ENCODE data around the gene NEK8. TPM values are rescaled to one million over a fixed set of nuclear protein-coding genes. Genes with fewer than 3 reads are reported as not detected.
"Not testable (repeated sequence)": the region's sequence is repeated elsewhere in the genome, so short reads cannot be mapped to it uniquely, and the experiment has no call there.

The NEK8 gene
- total RNA-seq, 1 donor from 2014 or later = 4.2 TPM

DNA sequence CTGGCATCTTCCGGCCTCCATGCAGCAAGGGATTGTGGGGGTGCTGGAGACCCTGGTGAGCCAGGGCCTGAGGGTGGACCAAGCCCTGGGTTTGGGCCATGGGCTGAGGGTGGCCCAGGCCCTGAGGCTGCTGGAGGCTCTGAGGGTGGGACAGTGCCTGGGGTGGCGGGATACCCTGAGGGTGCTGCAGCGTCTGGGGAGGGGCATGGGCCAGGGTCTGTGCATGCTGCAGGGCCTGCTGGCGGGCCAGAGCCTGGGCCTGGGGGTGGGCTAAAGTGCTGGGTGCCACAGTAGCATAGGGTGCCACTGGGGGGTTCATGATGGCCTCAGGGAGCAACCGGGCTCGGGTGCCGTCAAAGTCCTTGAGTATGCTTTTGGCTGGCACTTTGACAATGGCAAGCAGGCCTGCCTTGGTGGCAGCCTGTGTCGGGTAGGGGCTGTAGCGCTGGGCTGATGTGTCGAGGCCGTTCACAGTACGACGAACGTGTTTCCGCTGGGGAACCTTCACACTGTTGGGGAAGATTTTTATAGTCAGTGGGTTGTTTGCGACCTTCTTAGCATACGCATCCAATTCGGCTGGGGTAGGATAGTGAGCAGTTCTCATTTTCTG is 30.8 kb downstream of the NEK8 start:
- H3K4me1 Mint-ChIP-seq (ENCODE audit: low read depth) = peaks cover 7% of the 10 kb centered on the region
- H3K27ac Mint-ChIP-seq = no peak overlapping the region
- no peak overlapping the region for H3K4me3 Mint-ChIP-seq (ENCODE audit: low read depth)
- intact Hi-C loops (cut with micrococcal nuclease) = no loop called here
- DNase-seq (ENCODE audit: low spot score) = no peak
- H3K27me3 Mint-ChIP-seq (ENCODE audit: low read depth) = no peaks in the 10 kb centered on the region
- H3K9me3 Mint-ChIP-seq = no peaks in the 10 kb centered on the region
- peaks cover 42% of the 10 kb centered on the region for H3K36me3 Mint-ChIP-seq (ENCODE audit: low read depth)

DNA sequence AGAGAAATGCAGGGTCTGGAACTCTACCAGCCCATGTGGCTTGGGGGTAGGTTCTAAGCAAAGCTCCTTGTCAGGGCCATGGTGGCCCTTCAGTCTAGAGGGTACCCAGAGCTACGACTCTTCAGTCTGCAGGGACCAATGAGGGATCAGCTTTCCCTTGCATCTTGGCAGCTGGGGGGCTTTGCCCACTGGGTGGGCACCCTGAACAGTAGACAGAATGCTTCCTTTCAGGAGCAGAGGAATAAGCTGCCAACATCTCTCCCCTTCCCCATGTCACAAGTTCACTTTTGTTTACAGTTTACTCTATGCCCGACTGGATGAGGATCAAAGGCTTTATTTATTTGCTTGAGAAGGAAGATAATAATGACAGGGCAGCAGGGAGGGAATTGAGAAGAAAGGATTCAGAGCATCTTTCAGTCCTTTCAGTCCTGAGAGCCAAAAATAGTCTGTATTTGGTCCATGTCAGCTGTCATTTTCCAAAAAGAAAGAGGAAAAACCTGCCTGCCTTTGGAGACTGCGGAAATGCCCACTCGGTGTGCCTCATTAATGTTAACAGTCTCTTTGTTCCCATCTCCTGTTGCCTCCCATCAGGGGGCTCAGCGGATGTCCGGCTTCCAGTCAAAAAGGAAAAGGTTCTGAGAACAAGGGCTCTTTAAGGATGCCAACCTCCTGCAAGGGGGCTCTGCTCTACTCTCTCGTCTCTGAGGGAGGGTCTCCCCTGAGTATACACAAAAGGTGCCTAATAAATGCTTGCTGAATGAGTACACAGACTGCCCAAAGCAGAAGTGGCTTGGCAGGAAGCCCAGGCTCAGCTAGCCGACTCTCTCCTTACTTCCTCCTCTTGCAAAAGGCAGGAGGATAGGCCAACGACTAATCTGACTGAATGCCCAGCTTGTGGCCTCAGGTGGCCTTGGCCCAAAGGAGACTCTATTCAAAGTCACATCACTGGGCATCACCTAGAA is 32.3 kb downstream of the NEK8 start:
- H3K4me1 Mint-ChIP-seq (ENCODE audit: low read depth) = peaks cover 11% of the 10 kb centered on the region
- H3K4me3 Mint-ChIP-seq (ENCODE audit: low read depth) = no peak overlapping the region
- H3K27me3 Mint-ChIP-seq (ENCODE audit: low read depth) = no peaks in the 10 kb centered on the region
- no peaks in the 10 kb centered on the region for H3K9me3 Mint-ChIP-seq
- no peak overlapping the region for H3K27ac Mint-ChIP-seq
- intact Hi-C loops (cut with micrococcal nuclease) = loop anchor here (5.0 kb wide), 2 partner anchors 51 to 81 kb away; partner anchors contain the start of gene FAM222B
- no peak for DNase-seq (ENCODE audit: low spot score)
- peaks cover 48% of the 10 kb centered on the region for H3K36me3 Mint-ChIP-seq (ENCODE audit: low read depth)

DNA sequence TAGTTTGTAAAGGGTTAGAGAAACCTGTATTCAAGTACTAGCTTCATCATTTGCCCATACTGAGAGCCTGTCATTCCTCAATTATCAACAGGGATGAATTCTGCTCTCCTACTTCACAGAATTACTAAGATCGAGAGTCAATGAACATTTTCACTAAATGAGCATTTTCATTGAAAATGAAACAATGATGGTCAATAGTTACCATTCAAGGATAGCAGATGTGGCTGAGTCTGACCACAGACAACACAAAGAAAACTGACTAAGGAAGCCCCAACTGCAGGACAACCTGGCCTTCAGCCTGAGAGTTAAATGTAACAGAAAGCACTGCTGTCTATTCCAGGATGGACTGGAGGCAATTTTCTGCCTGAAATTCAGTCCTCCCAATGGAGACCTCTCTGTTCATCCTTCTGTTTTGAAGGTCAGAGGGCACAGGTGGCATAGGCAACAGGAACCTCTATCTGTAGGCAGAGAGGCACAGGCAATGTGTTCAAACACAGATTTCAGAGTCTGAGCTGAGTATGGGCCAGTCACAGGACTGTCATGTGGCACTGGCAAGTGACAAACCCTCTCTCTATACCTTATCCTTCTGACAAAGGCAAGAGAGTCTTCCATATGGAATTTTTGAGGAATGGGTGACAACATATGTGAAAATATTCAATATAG is 34.7 kb downstream of the NEK8 start:
- DNase-seq (ENCODE audit: low spot score) = no peak
- Mint-ChIP-seq H3K4me1 (ENCODE audit: low read depth) (peaks cover 13% of the 10 kb centered on the region), H3K4me3 (ENCODE audit: low read depth) (no peak overlapping the region), H3K27ac (peak overlapping the region; percentile 24), H3K27me3 (ENCODE audit: low read depth) (no peaks in the 10 kb centered on the region), H3K36me3 (ENCODE audit: low read depth) (peaks cover 37% of the 10 kb centered on the region), H3K9me3 (no peaks in the 10 kb centered on the region)
- intact Hi-C loops (cut with micrococcal nuclease) = loop anchor here (1.0 to 5.0 kb wide), 4 partner anchors 49 to 153 kb away; partner anchors contain the start of genes DHRS13 and FAM222B

DNA sequence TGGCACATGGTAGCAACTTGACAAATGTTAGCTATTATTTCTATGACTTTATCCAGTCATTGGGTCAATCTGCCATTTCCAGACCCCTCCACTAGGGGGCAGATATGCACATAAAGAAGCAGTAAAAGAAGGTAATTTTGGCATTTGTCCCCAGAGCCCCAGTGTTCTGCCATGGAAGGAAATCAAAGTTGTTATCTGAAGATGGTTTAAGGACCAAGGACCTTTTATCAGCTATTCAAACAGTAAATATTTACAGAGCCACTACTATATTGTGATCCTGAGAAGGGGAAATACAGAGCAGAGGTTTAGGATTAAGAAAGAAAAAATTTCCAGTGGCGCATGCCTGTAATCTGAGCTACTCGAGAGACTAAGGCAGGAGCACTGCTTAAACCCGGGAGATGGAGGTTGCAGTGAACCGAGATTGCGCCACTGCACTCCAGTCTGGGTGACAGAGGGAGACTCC is 35.2 kb downstream of the NEK8 start:
- no peak overlapping the region for H3K4me3 Mint-ChIP-seq (ENCODE audit: low read depth)

DNA sequence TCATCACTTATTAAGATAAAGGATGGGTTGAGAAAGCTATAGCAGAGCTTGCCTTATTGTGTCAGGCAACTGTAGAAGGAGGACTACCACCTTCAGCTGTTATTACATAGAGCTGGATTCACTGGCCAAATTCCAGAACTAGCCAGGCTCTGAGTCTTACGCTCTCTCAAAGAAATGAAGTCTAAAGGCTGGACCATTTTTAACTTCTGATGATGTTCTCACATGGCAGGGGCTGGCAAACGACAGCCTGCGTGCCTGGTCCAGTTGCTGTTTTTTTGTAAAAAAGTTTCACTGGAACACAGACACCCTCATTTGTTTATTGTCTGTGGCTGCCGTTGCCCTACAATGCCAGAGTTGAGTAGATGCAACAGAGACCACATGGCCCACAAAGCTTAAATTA is 36.5 kb downstream of the NEK8 start:
- no peaks in the 10 kb centered on the region for H3K27me3 Mint-ChIP-seq (ENCODE audit: low read depth)
- no peak overlapping the region for H3K4me3 Mint-ChIP-seq (ENCODE audit: low read depth)
- peaks cover 33% of the 10 kb centered on the region for H3K36me3 Mint-ChIP-seq (ENCODE audit: low read depth)
- no peak overlapping the region for H3K27ac Mint-ChIP-seq
- intact Hi-C loops (cut with micrococcal nuclease) = no loop called here
- peaks cover 13% of the 10 kb centered on the region for H3K4me1 Mint-ChIP-seq (ENCODE audit: low read depth)
- no peaks in the 10 kb centered on the region for H3K9me3 Mint-ChIP-seq
- no peak for DNase-seq (ENCODE audit: low spot score)

More for the DNA sequence above, 35.2 kb downstream of the NEK8 start:
- Mint-ChIP-seq H3K27me3 (ENCODE audit: low read depth) (no peaks in the 10 kb centered on the region), H3K36me3 (ENCODE audit: low read depth) (peaks cover 36% of the 10 kb centered on the region), H3K27ac (no peak overlapping the region), H3K9me3 (no peaks in the 10 kb centered on the region), H3K4me1 (ENCODE audit: low read depth) (peaks cover 13% of the 10 kb centered on the region)
- DNase-seq (ENCODE audit: low spot score) = peak; percentile 60
- intact Hi-C loops (cut with micrococcal nuclease) = loop anchor here (1.0 to 5.0 kb wide), 4 partner anchors 48 to 152 kb away; partner anchors contain the start of genes DHRS13 and FAM222B

DNA sequence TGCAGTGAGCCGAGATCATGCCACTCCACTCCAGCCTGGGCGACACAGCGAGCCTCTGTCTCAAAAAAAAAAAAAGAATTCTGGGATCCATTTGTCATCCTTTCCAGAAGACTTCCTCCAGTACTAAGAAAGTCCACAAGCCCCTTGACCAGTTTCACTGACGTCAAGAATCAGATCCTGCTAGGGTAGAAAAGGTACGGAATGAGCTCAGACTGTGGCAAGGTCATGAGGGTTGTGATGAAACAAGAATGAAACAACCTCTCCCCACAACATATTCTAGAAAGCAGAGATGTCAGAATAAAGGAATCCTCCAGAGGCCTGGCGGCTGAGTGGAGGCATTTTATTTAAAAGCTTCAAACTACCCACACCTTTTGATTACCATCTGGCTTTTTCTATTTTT is 45.1 kb downstream of the NEK8 start:
- DNase-seq (ENCODE audit: low spot score) = no peak
- intact Hi-C loops (cut with micrococcal nuclease) = no loop called here
- Mint-ChIP-seq H3K36me3 (ENCODE audit: low read depth) (peaks cover 12% of the 10 kb centered on the region), H3K27ac (no peak overlapping the region), H3K9me3 (no peaks in the 10 kb centered on the region), H3K4me3 (ENCODE audit: low read depth) (no peak overlapping the region), H3K4me1 (ENCODE audit: low read depth) (peaks cover 17% of the 10 kb centered on the region), H3K27me3 (ENCODE audit: low read depth) (no peaks in the 10 kb centered on the region)

GRCh38 chr17:28774206-28774605 is 45.6 kb downstream of the NEK8 start:
- peaks cover 17% of the 10 kb centered on the region for H3K36me3 Mint-ChIP-seq (ENCODE audit: low read depth)
- intact Hi-C loops (cut with micrococcal nuclease) = no loop called here
- DNase-seq (ENCODE audit: low spot score) = no peak
- no peaks in the 10 kb centered on the region for H3K9me3 Mint-ChIP-seq
- no peaks in the 10 kb centered on the region for H3K27me3 Mint-ChIP-seq (ENCODE audit: low read depth)
- H3K4me1 Mint-ChIP-seq (ENCODE audit: low read depth) = peaks cover 21% of the 10 kb centered on the region
- H3K4me3 Mint-ChIP-seq (ENCODE audit: low read depth) = no peak overlapping the region
- no peak overlapping the region for H3K27ac Mint-ChIP-seq

DNA sequence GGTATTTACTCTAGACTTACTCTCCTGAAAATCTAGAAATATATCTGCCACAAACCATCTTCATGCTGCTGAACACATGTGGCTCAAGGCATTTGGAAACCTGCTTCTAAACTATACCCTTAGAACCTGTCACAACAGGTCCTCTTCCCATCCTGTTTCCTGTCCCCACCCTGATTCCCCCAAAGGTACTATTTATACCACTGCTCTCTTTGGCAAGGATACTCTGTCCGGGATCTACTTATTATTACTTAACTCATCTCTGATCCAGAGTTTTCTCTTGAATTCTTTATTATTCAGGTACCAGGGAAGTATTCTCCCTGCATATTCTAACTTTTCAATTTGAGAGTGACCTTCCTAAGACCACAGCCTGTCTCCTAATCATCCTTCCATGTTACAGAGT is 48.6 kb downstream of the NEK8 start:
- Mint-ChIP-seq H3K4me1 (ENCODE audit: low read depth) (peaks cover 22% of the 10 kb centered on the region), H3K27ac (no peak overlapping the region), H3K9me3 (no peaks in the 10 kb centered on the region), H3K36me3 (ENCODE audit: low read depth) (peaks cover 19% of the 10 kb centered on the region), H3K4me3 (ENCODE audit: low read depth) (no peak overlapping the region), H3K27me3 (ENCODE audit: low read depth) (no peaks in the 10 kb centered on the region)
- no peak for DNase-seq (ENCODE audit: low spot score)
- intact Hi-C loops (cut with micrococcal nuclease) = loop anchor here (5.0 kb wide), 1 partner anchor 35 kb away; no protein-coding TSS in a partner anchor

GRCh38 chr17:28779601-28780000 is 51.0 kb downstream of the NEK8 start:
- Mint-ChIP-seq H3K36me3 (ENCODE audit: low read depth) (peaks cover 13% of the 10 kb centered on the region), H3K4me1 (ENCODE audit: low read depth) (peaks cover 20% of the 10 kb centered on the region)
- intact Hi-C loops (cut with micrococcal nuclease) = loop anchor here (5.0 kb wide), 1 partner anchor 33 kb away; no protein-coding TSS in a partner anchor
- H3K9me3 Mint-ChIP-seq; H3K4me3 Mint-ChIP-seq (ENCODE audit: low read depth); H3K27me3 Mint-ChIP-seq (ENCODE audit: low read depth); H3K27ac Mint-ChIP-seq; DNase-seq (ENCODE audit: low spot score): not testable (repeated sequence)

DNA sequence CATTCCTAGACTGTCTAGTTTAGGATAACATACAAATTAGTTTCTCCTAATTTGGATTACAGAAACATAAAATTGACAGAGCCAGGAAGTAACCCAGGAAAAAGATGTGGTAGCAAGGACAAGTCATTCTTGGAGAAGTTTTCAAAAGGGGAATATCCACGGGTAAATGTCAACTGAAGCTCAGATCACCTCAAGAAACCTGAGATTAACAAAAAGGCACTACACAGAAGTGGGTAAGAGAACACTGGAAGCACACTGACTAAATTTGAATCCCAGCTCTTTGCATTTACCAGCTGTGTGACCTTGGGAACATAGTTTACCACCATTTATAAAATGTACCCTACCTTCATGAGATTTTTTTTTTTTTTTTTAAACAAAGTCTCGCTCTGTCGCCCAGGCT is 54.6 kb downstream of the NEK8 start:
- peaks cover 8% of the 10 kb centered on the region for H3K4me1 Mint-ChIP-seq (ENCODE audit: low read depth)
- intact Hi-C loops (cut with micrococcal nuclease) = no loop called here
- H3K36me3 Mint-ChIP-seq (ENCODE audit: low read depth) = peaks cover 12% of the 10 kb centered on the region

DNA sequence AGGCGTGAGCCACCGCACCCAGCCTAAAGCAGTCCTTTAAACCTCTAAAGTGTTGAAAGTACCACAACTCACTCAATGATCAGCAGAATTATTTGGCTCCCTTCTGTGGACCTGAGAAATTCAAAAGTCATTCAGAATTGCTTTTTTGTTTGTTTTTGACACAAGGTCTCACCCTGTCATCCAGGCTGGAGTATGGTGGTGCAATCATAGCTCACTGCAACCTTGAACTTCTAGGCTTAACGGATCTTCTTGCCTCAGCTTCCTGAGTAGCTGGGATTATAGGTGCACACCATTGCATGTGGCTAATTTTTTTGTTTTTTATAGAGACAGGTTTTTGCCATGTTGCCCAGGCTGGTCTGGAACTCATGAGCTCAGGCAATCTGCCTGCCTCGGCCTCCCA is 59.5 kb downstream of the NEK8 start:
- Mint-ChIP-seq H3K4me3 (ENCODE audit: low read depth) (no peak overlapping the region), H3K36me3 (ENCODE audit: low read depth) (peaks cover 2% of the 10 kb centered on the region), H3K4me1 (ENCODE audit: low read depth) (peaks cover 4% of the 10 kb centered on the region), H3K27ac (no peak overlapping the region), H3K9me3 (no peaks in the 10 kb centered on the region), H3K27me3 (ENCODE audit: low read depth) (no peaks in the 10 kb centered on the region)
- intact Hi-C loops (cut with micrococcal nuclease) = no loop called here
- no peak for DNase-seq (ENCODE audit: low spot score)

More for the DNA sequence above, 54.6 kb downstream of the NEK8 start:
- H3K4me3 Mint-ChIP-seq (ENCODE audit: low read depth) = no peak overlapping the region
- no peaks in the 10 kb centered on the region for H3K9me3 Mint-ChIP-seq
- DNase-seq (ENCODE audit: low spot score) = no peak
- no peaks in the 10 kb centered on the region for H3K27me3 Mint-ChIP-seq (ENCODE audit: low read depth)
- H3K27ac Mint-ChIP-seq = no peak overlapping the region
